ENCODE measurements around the gene PEPD.

- no peak for TF ChIP-seq CTCF (conservative IDR thresholded peaks at IDR 0.05; ENCODE audit: low read length)
- TF ChIP-seq EZH2phosphoT487 (IDR thresholded peaks at IDR 0.05; ENCODE audit: borderline replicate concordance), result no peak
These were observed 122.4 kb downstream of the PEPD start for GRCh38 chr19:33399081-33399744.
